Smooth muscle cell (in vitro differentiated cells): ENCODE results near the gene GOLGA6L2. TPM values are rescaled to one million over a fixed set of nuclear protein-coding genes. Genes with fewer than 3 reads are reported as not detected.

ENCODE experiments used
- DNase-seq: peaks from one replicate; lab custom pipeline; 2025; ENCODE audit not compliant: unreplicated experiment; lab: John Stamatoyannopoulos, UW
- H2AFZ ChIP-seq: fragments of 200-600 bp; sonication (generic); 2 replicates; pipeline ENCODE4 v1.6.0; 2016; ENCODE audit warnings: antibody characterized with exemption, low read depth, mild to moderate bottlenecking
- H3F3A ChIP-seq: fragments of 200-600 bp; sonication (generic); 2 replicates; pipeline ENCODE4 v1.6.0; 2017; ENCODE audit warnings: antibody characterized with exemption, low read depth
- H3K27ac ChIP-seq: fragments of 200-600 bp; sonication (generic); 2 replicates; pipeline ENCODE4 v1.5.1; 2016; ENCODE audit warnings: low read depth, mild to moderate bottlenecking
- H3K27me3 ChIP-seq: fragments of 200-600 bp; sonication (generic); 2 replicates; pipeline ENCODE4 v1.6.1; 2016; ENCODE audit warnings: low read depth, mild to moderate bottlenecking
- H3K36me3 ChIP-seq: fragments of 200-600 bp; sonication (generic); 2 replicates; pipeline ENCODE4 v1.5.1; 2016; ENCODE audit warnings: low read depth
- H3K4me1 ChIP-seq: fragments of 200-600 bp; sonication (generic); 2 replicates; pipeline ENCODE4 v1.5.1; 2016; ENCODE audit warnings: low read depth
- H3K4me2 ChIP-seq: fragments of 200-600 bp; sonication (generic); 2 replicates; pipeline ENCODE4 v1.6.0; 2016; ENCODE audit warnings: mild to moderate bottlenecking
- H3K4me3 ChIP-seq: fragments of 200-600 bp; sonication (generic); 2 replicates; pipeline ENCODE4 v1.5.1; 2016; ENCODE audit warnings: mild to moderate bottlenecking
- H3K79me2 ChIP-seq: fragments of 200-600 bp; sonication (generic); 2 replicates; pipeline ENCODE4 v1.6.0; 2016; ENCODE audit warnings: low read depth, mild to moderate bottlenecking
- H3K9ac ChIP-seq: fragments of 200-600 bp; sonication (generic); 2 replicates; pipeline ENCODE4 v1.6.0; 2016; ENCODE audit warnings: low read depth
- H3K9me3 ChIP-seq: fragments of 200-600 bp; sonication (generic); replicated peaks from 2 replicates; pipeline ENCODE4 v1.5.1; 2016; ENCODE audit warnings: low read depth
- H4K20me1 ChIP-seq: fragments of 200-600 bp; sonication (generic); 2 replicates; pipeline ENCODE4 v1.6.0; 2016; ENCODE audit warnings: low read depth
- CTCF ChIP-seq: fragments of 200-600 bp; sonication (generic); IDR thresholded peaks from 2 replicates; pipeline ENCODE4 v1.5.1; 2017; ENCODE audit warnings: borderline replicate concordance, mild to moderate bottlenecking, antibody characterized with exemption; ENCODE audit not compliant: insufficient read depth, poor library complexity, severe bottlenecking
- WGBS: methylation state at CpG from one replicate; pipeline ENCODE4 v1.1.7; 2016; ENCODE audit warnings: low lambda C conversion rate; 5-methylcytosine and 5-hydroxymethylcytosine counted together
- polyA plus RNA-seq: library from polyadenylated mRNA; unstranded; fragments of >200 nt; fragmentation: Nextera tagmentation; extraction: Ambion mirVana; gene quantifications from 2 replicates; pipeline ENCODE4 v1.2.1, GENCODE V29; 2016
- total RNA-seq: library from RNA; depleted of rRNA; stranded (reverse); fragments of >200 nt; gene quantifications from 2 replicates; pipeline ENCODE4 v1.2.3, GENCODE V29; 2014

Gene GOLGA6L2
- total and polyA plus RNA-seq, 2 experiments from 2014 or later = not detected

GRCh38 chr15:23395030-23395692 is 51.9 kb downstream of the GOLGA6L2 start:
- Histone ChIP-seq H3K4me1 (no peaks in the 10 kb centered on the region), H2AFZ (no peak overlapping the region), H4K20me1 (no peaks in the 10 kb centered on the region), H3K27ac (peak overlapping the region; percentile 83), H3K79me2 (no peaks in the 10 kb centered on the region), H3K9me3 (no peaks in the 10 kb centered on the region), H3K27me3 (no peaks in the 10 kb centered on the region), H3K9ac (peak overlapping the region; percentile 64), H3K4me2 (peak overlapping the region; percentile 69), H3K4me3 (peak overlapping the region; percentile 10), H3F3A (no peaks in the 10 kb centered on the region), H3K36me3 (no peaks in the 10 kb centered on the region)
- no peak for DNase-seq
- 42% methylated on average over 15 of the region's 15 CpGs for WGBS
- TF ChIP-seq CTCF = no peak

Other genes starting within 250 kb of the GOLGA6L2 start
- gene GOLGA6L26, start 113.0 kb downstream of the GOLGA6L2 start, total RNA-seq = not detected in 2 replicates
- not detected in 2 replicates for gene GOLGA6L26, start 113.0 kb downstream of the GOLGA6L2 start, polyA plus RNA-seq
- 0.18 TPM in 1 of 2 replicates, not detected in the other for gene GOLGA8S, start 92.5 kb downstream of the GOLGA6L2 start, total RNA-seq
- not detected in 2 replicates for gene GOLGA8S, start 92.5 kb downstream of the GOLGA6L2 start, polyA plus RNA-seq
- gene MKRN3, start 118.4 kb upstream of the GOLGA6L2 start, total RNA-seq = not detected in 2 replicates
- 0.07 TPM in 1 of 2 replicates, not detected in the other for gene MKRN3, start 118.4 kb upstream of the GOLGA6L2 start, polyA plus RNA-seq
- 6.0 and 8.4 TPM in 2 replicates for gene MAGEL2, start 200.6 kb upstream of the GOLGA6L2 start, total RNA-seq
- gene MAGEL2, start 200.6 kb upstream of the GOLGA6L2 start, polyA plus RNA-seq = 10.4 and 16.0 TPM in 2 replicates
- gene NDN, start 240.1 kb upstream of the GOLGA6L2 start, total RNA-seq = 114 and 118 TPM in 2 replicates
- gene NDN, start 240.1 kb upstream of the GOLGA6L2 start, polyA plus RNA-seq = 139 and 158 TPM in 2 replicates